IMR-90 (cell line): ENCODE measurements around the gene ZMYND10.

Experiments
- CTCF ChIP-seq: conservative IDR thresholded peaks from 2 replicates; pipeline ENCODE4 v1.5.1; 2012; ENCODE audit warnings: mild to moderate bottlenecking, low read depth, low read length, improper control_type of control experiment
- POLR2A ChIP-seq: IDR thresholded peaks from 2 replicates; pipeline ENCODE4 v1.6.1; 2012; ENCODE audit warnings: mild to moderate bottlenecking, low read depth, low read length
- USF2 ChIP-seq: fragments of 150-350 bp; IDR thresholded peaks from 2 replicates; pipeline ENCODE4 v1.6.1; 2017; ENCODE audit warnings: mild to moderate bottlenecking, antibody characterized with exemption, low read length, low read depth

GRCh38 chr3:50365842-50366220, 20.3 kb upstream of the ZMYND10 start:
- TF ChIP-seq CTCF (no peak), POLR2A (no peak), USF2 (no peak)
